HG03571 (cell line): ENCODE measurements around the gene MCC.
A peak's percentile ranks its signal among the peaks of the same experiment; 100 is the strongest.

Source experiments
- ATAC-seq: cut with Tn5 transposase; IDR thresholded peaks from one replicate; pipeline ENCODE4 v1.9.1; 2021; ENCODE audit not compliant: unreplicated experiment

The MCC gene

DNA sequence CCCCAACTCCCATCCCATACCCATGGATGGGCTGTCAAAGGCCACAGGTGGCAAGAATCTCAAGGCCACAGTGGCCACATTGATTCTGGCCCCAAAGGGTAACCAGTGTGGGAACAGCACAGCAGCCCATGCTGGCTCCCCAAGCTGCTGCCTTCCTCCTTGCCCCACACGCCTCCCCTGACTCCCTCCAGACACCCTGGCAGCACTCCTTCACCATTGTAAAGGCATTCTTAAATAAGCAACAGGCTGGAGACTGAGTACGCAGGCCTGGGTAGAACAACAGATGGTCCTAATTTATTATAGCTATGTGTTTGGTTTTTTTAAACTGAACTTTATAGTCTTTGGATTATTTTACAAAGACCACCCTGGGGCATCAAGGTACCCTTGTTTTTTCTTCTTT, 212.3 kb downstream of the MCC start:
- ATAC-seq = no peak

DNA sequence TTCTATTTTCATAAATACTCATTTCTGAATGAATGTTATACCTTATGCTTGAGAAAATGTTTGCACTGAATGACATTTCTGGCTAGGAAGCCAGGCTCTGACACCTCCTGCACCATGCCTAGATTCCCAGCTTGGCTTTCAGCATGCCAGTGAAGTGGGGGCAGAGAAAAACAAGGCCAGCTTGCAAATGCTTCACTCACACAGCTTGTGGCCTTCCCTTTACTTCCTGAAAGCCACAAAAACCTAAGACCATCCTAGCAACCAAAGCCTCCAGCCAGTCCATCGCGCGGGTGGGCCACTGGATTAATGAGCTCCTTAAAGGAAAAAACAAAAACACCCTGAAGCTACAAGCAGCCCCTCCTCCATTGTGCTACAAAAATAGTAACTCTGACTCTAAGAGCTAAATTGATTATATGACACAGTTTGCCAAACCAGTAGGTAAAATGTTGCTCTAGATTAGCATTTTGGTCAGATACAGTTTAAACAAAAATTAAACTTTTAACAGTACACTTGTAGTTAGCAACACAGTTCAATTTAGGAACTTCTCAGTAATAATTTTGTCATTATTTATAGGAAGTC, 213.3 kb downstream of the MCC start:
- no peak for ATAC-seq

DNA sequence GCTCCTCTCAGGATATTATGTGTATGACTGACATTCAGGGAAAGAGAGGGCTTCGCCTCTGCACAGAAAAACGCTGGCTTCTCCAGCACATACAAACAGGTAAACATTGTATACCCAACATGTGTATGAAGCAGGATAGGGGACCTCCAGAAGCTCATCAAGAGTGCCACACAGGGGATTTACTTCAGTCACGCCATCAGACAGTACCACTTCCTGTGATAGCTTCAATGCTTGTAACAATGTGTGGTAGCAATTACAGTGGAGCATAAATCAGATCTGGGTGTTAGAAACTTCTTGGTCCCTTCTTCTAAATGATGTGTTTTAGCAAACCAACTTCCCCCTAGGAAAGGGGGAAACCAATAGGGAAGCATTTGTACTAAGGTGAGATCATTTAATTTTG, 214.3 kb downstream of the MCC start:
- peak; percentile 76 for ATAC-seq

DNA sequence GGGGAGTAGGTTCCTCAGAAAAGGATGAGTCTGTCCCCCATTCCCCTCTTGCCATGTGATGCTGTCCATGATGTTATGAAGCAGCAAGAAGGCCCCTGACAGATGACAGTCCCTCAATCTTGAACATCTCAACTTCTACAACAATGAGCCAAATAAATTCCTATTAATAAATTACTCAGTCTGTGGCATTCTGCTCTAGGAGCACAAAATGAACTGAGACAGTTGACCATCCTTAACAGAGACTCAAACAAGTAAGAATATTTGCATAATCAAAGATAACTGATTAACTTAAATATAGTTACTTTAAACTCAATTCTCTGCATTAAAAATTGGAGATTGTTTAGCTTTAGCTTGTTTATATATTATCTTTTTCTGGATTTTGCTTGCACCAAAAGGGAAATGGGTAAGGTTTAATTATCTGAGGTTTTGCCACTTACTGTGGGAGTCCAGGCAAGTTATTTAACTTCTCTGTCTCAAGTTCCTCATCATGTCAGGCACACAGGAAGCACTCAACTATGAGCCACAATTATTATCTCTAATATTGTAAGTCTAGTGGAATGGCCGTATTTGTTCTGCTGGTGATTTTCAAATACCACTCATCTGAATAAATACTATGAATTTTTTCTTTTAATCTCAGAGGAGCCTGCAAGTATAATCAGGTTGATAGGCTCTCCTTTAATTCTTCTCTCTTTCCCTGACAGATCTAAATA, 216.4 kb downstream of the MCC start:
- ATAC-seq = no peak

DNA sequence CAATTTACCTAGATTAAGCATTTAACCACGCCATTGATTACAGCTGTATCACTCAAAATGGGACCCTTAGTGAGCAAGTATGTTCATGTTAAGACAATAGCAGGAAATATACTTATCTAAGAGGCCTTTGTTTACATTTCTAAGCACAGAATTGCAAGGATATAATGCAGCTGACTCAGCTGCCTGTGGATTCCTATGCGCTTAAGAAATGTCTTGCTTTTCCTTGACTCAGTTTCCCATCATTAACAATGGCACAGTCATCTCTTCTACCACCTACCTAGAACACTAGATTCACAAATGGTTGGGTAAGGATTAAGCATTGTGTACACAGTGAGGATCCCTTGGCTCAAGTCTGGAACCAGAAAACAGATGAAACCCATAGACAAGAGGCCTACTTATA, 217.2 kb downstream of the MCC start:
- no peak for ATAC-seq

DNA sequence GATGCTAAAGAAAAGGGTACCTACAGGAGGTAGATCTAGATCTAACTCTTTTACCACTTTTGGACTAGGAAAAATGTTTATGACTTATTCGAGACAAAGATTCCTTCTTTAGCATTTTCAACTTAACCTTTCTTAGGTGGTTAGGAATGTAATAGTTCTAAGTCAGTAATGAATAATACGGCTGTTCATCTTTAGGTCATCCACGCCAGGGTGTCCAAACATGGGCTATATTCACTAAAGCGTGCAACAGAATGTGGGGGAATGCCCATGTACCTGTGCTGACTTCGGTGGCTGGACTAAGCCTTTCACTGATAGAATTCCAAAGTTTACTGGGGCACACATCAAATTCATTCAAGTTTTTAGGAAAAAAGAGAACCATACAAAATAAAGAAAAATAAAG, 218.2 kb downstream of the MCC start:
- no peak for ATAC-seq

DNA sequence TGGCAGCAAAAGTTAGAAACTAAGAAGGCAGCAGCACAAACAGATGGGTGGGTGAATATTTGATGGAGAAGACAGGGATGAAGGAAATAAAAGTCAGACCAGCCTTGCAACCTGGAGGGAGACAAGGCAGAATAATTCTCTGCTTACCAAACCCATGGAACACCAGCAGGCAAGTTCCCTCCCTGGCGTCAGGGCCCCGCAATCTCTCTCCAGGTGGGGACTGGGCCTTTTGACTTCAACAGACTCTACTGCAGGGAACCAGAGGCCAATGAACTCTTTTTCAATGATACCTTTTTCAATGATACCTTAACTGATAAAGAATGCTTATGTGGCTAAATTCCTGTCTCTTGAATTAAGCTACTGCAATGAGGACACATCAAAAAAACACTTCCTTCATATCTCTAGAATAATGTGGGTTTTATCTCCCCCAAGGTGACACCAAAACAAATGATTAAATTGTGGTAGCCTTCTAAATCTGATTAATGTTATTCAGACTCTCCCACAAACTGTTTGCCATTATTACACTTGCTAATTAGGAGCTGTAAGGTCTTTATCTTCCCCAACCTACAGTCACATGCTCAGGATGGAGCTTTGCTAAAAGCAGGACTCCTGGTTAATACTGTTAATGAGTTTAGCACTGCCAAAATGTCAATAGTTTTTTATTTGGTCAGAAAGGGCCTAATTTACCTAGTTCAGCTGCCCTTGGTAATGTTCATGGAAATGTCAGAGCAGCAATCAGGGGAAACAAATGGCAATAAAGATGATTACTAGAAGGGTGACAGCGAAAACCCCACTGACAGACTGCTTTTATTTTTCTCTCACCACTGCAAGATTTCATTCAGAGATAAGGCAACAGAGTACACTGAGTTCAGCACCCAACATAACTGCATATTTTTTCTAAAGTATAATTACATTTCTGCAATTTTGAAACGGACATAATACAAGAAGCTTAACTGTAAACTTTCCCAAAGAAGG, 218.9 kb downstream of the MCC start:
- ATAC-seq = no peak

DNA sequence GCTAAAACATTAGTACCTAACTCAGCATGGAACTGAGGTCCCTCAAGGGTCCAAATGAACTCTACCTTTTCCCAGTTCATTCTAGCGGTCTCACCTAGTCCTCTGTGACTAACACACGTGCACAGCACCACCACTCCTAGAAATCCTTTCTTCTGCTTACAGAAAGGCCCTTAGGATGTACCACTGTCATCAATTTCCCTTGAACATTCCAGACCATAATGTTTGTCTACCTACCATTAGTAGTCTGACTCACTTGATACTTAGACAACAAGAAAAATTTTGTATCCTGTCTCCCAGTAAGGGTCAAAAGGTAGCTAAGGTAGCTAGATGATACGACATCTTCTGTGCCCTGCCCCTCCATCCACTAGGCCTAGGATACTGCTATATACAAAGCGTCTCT, 220.0 kb downstream of the MCC start:
- ATAC-seq = no peak

DNA sequence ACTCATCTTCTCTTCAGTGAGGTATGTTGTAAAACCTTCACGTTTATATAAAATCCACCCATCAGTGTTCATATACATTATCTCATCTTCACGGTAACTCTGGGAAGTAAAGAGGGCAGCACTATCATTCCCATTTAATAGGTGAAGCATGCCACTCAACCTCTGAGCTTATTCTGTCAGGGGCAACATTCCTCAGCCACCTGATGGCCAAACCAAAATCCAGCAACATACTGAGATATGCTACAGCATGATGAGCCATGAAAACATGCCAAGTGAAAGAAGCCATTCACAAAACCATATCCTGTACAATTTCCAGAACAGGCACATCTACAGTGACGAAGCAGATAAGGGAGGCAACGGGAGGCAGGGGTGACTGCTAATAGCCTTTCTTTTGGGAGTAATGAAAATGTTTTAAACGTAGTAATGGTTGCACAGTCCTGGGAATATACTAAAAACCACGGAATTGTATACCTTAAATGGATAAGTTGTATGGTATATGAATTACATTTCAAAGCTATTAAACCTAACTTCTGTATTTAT, 220.8 kb downstream of the MCC start:
- ATAC-seq = no peak

DNA sequence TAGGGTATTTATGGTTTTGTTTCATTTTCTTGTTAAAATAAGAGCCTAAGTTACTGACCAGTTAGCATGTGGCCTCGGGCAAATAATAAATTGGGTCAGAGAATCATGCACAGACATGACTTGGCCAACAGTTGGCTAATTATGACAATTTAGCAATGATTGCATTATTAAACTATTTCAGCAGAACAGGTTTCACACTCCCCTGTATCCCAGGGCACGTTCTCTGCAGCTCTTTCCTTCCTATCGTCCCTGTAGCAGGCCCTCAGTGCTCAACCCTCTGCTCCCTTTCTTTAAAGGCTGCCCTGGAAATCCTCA, 221.4 kb downstream of the MCC start:
- ATAC-seq = no peak

DNA sequence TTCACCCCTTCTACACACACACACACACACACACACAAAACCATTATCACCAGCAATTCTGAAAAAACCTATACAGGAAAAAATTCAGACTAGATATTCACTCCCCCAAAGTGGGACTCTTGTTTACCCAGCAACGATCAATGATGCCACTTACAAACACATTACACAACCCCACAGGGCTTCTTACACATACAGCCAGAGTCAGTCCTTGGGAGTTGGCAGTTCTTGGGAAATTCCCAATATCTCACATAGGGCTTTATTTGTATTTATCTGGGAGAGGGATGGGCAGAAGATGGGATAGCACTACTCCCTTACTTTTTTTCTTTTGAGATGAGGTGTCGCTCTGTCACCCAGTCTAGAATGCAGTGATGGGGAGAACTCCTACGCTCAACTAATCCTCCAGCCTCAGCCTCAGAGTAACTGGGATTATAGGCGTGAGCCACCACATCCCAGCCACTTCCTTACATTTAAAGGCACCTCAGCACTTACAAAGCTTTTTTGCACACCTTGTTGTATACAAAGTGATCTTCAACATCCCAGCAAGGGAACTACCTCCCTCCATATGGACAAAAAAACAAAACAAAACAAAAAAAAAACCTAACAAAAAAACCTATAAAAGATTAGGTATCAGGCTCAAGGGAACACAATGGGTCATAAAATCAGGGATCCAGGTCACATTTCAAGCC, 221.9 kb downstream of the MCC start:
- no peak for ATAC-seq

DNA sequence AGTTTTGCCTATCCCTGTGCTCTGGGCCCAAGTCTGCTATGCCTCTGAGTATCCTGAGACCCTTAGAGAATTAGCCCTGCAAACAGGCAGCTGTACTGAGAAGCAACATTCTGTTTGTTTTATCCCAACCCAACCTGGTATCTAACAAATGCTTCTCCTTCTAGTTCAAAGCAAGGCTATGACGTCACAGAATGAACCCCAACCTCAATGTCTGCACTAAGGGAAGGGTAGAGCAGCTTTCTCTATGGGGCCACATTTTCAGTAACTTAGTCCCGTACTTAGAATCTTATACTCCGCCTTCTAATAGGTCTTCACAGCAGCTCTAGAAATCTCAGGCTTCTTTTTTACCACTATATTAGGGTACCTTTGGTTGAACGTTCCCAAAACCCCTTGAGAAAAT, 223.1 kb downstream of the MCC start:
- no peak for ATAC-seq

DNA sequence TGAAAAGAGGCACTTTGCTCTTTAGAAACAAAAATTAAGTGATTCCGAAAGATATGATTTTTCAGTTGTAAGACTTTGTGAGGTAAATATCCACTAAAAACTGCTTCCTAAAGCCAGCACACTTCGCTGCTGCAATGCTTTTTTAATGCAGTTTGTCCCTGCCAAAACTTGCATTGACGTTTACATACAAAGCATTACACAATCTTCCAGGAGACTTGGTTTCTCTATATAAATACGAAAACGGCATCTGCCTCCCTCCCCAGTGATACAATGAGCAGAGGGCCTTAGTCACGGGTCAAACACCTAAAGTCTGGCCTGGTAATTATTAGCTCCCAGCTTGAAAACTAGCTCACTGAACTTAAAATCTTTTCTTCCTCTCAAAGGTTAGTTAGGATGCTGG, 224.2 kb downstream of the MCC start:
- ATAC-seq = no peak

DNA sequence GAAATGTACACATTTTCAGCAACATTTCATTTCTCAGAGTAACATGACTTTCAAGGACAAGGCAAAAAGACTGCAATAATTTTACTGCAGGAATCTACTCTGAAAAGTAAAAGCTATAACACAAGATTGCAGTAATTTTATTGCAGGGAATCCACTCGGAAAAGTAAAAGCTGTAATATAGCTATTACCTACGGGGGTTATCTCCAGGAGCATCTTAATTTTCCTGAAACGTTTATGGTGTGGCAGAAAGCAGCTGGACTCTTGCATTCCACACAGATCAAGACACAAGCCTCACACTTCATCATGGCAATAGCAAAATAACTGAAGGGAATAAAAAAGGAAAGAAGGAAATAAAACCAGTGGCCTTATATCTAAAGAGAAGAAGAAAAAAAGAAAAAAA, 224.7 kb downstream of the MCC start:
- no peak for ATAC-seq

DNA sequence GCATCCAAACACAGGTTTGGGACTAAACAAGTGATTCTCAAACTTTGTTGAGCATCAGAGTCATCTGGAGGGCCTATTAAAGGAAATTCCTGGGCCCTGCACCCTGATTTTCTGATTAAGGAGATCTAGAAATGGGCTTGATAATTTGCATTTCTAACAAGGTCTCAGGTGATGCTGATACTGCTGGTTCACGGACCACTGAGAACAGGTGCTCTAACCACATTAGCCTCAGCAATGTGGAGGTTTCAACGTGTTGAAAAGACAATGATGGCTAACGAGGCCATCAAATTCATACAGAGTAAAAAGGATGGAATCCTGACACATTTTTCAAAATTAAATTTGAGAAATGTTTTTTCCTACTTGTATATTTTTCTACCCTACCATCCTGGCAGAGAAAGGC, 225.6 kb downstream of the MCC start:
- no peak for ATAC-seq

DNA sequence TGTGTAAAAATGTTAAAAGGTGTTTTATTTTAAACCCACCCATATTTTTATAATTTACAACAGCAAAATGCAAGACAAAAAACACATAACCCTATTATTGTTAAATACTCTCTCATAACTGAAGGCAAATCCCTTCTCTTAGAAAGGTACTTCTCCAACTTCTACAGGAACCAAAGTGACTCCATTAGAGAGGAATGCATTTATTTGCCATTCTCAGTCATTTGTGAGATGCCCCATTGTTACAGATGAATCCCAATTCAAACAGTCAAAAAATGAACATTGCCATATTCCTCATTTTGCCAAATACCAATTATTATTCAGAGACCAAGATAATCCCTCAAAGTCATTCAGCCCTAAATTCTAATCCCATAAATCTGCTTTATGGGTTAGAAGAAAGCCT, 229.2 kb downstream of the MCC start:
- no peak for ATAC-seq

DNA sequence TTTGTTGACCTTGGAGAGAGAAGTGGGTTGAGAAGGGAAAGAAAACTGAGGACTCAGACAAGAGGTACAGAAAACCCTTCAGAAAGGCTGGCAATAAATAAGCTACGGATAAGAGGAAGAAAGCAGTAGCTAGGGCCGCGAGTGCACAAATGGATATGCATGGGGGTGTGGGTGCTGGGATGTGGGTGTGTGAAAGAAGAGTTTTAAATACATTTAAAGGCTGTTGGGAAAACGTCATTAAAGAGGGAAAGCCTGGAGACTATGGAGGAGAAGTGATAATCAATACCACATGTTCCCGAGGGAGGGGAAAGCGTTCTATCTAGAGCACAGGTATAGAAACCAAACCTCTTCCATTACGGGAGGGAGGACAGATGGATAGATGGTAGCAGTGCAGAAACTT, 230.7 kb downstream of the MCC start:
- ATAC-seq = no peak

DNA sequence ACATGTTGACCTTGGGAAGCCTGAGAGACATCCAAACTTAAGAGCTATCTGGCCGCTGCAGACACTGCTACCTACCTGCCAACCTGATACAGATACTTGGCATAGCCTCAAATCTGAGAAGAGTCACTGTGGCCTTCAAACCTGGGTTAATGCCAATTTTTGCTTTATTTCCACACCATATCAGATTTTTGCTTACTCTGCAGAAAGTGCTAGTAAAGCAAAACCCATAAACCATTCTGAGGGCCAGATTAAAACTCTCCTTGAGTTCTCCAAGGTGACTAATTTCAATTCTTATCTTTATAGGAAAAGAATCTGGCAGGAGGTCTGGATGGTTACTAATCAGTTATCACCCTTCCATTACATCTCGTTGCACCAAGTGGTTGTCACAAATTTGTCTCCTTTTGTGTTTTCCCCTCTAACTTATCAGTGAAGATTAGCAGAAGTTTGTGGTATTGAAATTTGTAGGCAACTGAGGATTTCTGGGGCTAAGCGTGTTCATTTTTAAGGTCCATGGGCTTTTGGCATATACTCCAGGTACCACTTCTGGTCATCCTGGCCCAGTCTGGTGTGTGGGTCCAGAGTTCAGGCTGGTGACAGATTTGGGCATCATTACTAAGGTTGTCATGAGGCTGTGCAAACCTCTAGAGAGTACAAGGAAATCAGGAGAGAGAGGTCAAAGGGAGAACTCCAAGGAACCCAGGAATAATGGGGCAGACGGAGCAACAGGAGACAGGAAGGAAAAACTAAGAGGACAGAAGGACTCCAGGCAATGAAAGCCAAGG, 231.4 kb downstream of the MCC start:
- ATAC-seq = no peak

DNA sequence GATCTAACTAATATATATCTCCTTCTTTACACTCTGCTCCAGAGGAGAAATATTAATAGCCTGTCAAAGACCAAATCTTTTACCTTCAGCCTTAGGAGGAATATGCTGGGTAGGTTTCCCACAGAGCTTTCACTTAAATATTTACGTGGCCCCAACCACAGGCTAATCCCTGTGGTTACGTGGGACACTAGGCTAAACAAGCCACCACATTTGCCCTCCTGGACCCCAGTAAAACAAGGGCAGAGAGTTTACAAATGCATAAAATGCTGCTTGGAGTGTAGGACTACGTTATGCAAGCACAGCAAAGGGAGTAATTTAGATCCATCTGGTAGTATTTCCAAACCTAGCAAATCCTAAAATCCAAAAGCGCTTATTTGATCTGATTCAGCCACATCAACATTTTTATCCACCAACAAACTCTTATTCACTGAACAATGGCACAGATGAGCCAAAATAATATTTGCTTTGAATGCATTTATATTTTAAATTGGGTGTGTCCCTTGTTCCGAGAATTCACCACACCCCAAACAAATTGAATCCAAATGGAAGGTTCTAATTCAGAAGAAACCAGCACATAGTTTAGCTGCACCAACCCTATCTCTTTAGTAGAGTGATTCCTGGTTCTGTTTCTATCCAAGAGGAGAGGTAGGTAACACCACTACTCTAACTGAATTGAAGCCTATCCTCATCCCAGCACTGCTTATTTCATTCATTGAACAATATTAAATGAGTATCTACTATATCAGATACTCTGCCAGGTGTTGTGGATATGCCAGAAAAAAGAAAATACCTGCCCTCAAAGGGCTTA, 232.5 kb downstream of the MCC start:
- ATAC-seq = no peak

DNA sequence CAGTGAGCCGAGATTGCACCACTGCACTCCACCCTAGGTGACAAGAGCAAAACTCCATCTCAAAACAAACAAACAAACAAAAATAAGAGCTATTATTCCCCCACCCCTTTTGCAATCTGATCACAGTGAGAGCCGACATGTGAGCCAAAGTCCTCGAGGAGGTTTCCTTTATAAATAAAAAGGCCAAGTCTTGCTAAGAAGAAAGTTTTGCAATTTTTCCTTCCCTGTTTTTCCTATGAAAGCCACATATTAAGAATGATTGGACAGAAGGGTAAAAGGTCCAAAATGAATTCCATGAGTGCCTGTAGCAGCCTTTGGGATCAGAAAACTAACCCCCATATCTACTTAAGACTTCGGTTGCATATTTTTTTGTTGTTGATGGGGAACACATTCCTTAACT, 233.1 kb downstream of the MCC start:
- no peak for ATAC-seq
